NCI-H82 (cell line): ENCODE results near the gene CCDC63.
"Not testable (repeated sequence)": the region's sequence is repeated elsewhere in the genome, so short reads cannot be mapped to it uniquely, and the experiment has no call there.

Experiments
- DNase-seq: peaks from one replicate; lab custom pipeline; 2025; lab: John Stamatoyannopoulos, UW

Gene CCDC63

DNA sequence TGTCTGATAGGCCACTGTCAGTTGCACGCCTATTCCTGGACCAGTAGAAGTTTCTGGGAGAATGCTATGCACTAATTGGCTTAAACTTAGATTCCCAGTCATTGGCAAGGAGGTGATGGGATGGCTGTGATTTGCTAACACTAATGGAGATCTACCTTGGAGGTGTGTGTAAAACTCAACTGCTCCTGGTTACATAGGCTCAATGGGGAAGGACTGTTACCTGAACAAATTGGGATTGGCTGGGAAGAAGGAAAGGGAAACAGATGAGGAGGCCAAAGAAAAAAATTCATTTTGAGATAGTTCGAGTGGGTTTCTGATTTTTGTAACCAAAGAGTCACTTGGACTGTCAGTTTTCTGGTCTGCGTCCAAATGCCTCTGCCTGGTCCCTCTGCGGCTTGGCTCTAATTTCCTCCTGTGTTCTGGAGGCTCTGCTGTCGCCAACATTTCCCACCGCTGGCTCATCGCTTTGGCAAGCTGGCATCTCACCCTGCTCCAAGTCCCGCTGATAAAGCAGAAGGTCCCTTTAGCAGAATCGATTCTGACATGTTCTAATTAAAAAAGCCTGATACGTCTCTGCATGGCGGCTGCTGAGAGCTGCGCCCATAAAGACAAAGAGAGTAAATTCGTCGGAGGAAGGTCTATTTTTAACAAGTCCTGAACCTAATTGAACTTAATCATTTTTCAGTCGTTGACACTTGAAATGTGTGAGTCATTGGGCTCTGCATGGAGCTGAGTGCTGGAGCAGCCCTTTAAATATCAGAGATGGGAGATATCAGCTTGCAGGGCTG is 2.0 kb upstream of the CCDC63 start:
- DNase-seq: no peak

DNA sequence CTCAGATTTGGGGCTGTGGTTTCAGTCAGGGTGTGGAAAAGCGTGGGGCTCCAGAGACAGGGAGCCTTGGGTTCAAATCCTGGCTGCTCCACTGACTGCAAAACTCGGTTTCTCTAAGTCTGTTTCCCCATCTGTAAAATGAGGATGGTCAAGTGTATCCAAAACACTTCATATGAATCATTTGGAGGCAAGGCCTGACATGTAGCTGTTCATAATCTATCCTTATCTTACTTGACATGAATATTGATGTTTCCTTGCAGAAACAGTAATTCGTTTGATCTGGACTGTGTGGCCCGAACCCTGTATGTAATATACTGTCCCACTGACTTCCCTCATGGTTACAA is 1.5 kb upstream of the CCDC63 start:
- no peak for DNase-seq

DNA sequence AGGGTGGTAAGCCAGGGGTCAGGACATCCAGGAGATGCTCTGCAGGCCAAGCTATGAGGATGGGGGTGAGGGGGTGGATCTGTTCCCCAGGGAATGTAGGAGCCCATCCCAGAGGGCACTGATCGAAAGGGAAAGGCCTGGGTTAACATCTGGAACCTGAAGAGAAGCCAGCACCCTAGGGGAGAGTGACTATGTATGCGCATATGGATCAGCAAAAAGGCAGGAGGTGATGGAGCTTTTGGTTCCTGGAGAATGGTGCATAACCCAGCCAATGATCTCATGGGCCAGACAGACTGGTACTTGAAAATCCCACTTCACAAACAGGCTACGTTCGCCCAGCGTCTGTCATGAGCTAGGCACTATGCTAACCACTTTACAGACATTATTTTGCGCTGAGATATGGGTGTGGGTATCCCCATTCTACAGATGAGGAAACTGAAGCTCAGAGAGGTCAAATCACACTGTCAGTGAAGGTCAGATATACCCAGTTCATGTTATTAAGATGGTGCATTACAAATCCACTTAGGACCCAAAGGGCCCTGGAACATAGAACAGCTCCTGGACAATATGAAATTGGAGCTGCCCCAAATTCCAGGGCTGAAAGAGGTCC is 1.6 kb downstream of the CCDC63 start:
- no peak for DNase-seq

DNA sequence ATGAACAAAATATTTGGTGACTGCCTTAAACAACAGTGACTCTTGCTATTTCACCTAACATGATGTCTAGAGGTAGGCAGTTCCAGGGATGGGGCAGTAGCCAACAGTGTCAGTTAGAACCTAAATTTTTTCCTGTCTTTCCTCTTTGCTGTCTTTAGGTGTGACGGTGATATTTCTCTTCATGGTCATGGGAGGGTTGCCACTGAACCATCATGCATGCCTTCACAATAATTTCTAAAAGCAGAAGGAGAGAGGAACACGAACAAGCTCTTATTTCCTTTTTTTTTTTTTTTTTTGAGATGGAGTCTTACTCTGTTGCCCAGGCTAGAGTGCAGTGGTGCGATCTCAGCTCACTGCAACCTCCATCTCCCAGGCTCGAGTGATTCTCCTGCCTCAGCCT is 2.4 kb downstream of the CCDC63 start:
- DNase-seq: no peak

DNA sequence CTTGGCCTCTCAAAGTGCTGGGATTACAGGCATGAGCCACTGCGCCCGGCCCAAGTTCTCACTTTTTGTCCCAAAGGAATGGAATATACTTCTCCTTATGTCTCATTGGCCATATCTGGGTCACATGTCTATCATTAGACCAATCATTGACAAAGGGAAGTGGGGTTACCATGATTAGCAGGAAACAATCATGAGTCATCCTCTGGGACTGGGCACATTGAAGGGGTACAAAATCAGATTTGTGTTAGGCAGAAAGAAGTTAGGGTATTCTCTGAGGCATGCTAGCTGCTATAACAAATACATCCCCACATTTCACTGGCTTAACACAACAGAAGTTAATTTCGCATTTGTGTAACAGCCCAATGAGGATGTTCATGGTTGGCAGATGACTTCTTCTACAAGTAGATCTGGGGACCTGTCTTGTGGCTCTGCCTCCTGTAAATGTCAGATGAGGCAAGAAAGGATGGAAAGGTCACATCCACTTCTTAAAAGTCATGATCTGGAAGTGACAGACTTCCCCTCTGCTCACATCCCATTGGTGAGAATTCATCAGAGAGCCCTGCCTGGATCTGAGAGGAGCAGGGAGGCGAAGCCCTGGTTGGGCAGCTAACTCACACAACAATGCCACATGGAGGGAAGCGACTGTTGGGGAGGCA is 3.1 kb downstream of the CCDC63 start:
- no peak for DNase-seq

DNA sequence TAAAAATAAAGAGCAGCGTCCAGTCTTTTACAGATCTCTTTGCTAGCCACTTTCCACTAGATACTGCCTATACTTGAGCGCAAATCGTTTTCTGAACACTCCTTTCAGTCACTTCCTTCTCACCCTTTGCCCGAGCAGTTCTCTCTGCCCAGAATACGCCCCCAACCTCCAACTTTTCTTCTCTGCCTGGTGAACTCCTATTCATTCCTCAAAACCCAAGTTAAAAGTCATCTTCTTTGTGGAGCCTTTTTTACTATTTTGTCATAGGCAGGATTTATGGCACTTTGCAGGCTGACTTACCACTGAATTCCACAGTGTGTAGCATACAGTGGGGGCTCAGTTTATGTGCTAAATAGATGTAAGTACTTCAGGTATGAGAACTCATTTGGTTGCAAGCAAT is 4.0 kb downstream of the CCDC63 start:
- DNase-seq: no peak

DNA sequence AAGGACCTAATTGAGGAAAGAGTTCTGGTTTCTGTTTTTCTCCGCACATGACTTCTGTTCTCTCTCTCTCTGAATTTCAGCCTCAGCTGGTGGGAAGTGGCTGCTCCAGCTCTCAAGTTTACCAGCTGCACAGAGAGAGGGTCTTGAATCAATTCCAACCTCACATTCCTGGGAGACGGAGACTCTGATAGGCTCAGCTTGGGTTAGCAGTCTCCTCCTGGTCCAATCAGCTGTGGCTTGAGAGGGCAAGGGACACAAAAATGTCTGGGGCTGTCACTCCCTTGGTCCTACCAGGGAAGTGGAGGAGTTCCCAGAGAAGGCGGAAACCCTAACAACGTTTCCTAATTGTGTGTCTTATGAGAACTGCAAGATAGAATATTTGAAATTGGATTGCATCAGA is 7.0 kb downstream of the CCDC63 start:
- DNase-seq: peak; percentile 12

DNA sequence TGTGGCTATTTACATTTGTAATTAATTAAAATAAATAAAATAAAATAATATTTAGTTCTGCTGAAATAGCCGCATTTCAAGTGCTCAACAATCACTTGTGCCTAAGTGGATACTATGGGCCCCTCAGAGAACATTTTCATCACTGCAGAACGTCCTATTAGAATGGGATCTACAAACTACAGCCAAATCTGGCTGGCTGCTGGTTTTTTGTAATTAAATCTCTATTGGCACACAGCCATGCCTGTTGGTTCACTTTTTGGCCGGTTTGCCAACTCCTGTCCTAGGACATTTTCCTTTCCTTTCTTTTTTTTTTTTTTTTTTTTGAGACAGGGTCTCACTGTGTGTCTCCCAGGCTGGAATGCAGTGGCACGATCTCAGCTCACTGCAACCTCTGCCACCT is 9.8 kb downstream of the CCDC63 start:
- DNase-seq: no peak

DNA sequence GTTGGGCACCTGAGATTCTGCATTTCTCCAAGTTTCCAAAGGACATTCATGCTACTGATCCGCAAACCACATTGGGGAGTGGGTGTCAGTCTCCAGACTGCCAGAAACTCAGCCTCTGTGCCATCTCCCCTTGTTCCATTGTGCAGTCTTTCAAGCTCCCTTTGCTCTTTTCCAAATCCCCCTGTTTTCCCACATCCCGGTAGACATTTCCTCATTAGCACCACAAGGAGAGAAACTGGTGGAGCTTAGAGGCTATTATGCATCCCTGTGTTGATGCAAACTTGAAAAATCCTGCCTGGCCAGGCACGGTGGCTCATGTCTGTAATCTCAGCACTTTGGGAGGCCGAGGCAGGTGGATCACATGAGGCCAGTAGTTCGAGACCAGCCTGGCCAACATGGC is 10.7 kb downstream of the CCDC63 start:
- no peak for DNase-seq

DNA sequence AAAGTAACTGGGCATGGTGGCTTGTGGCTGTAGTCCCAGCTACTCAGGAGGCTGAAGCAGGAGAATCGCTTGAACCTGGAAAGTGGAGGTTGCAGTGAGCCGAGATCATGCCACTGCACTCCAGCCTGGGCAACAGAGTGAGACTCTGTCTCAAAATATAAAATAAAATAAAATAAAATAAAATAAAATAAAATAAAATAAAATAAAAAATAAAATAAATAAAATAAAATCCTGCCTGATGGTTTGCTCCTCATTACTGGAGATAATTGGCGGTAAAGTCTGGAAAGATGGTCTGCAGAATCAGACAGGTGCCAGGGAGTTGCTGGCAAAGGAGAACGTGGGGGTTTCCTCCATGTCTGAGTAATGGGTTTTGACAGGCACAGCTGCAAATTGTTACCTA is 11.2 kb downstream of the CCDC63 start:
- DNase-seq: not testable (repeated sequence)

DNA sequence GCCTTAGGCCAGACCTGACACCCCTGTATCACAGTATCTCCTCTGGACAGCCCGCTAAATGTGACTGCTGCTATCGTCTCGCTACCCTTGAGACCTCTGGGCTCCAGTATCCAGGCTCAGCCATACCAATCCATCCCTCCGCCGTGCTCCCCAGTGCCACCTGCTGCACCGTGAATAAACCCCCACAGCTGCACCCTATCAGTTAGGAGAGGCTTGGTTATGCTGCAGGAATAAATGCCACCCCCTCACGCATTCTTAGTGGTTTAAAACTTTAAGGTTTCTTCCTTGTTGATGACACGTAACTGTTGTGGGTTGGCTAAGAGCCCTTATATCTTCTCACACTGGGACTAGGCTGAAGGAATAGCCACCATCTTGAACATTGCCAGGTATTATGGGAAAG is 12.1 kb downstream of the CCDC63 start:
- DNase-seq: peak; percentile 13

DNA sequence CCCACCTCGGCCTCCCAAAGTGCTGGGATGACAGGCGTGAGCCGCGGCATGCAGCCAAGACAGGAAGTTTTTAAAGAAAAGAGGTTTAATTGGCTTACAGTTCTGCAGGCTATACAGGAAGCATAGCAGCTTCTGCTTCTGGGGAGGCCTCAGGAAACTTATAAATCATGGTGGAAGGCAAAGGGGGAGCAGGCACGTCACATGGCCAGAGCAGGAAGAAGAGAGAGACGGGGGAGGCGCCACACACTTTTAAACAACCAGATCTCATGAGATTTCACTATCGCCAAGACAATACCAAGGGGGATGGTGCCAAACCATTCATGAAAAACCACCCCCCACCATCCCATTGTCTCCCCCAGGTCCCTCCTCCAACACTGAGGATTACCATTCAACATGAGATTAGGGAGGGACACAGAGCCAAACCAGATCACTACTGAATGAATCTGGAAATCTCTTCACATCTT is 14.1 kb downstream of the CCDC63 start:
- peak; percentile 67 for DNase-seq

DNA sequence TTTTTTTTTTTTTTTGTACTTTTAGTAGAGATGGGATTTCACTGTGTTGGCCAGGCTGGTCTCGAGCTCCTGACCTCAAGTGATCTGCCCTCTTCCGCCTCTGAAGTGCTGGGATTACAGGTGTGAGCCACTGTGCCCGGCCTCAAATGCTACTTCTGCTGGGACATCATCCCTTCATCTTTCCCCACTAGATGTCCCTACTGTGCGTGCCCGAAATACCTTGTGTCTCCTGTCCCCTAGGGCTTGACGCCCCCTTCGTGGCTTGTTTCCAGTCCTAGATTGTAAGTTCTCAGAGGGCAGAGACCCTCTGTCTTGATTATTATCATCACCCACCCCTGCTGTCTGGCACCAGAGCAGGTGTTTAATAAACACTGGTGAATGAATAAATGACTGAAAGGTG is 14.9 kb downstream of the CCDC63 start:
- no peak for DNase-seq

DNA sequence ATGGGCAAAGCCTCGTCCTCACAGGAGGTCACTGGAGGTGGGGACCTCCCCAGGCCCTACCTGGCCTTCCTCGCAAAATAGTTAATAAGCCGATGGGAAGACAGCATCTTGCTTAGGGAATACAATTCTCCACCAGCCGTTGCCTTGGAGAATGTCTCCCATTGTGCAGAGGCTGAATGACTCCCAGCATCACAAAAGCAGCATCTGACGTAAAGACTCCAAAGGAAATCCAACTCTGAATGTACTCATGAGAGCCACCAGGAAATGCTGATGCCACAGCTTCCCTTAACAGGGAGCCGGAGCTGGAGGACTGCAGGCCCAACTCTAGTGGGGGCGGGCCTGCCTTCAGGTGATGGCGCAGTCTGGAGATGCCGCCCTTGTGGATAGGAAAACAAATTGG is 15.5 kb downstream of the CCDC63 start:
- no peak for DNase-seq

DNA sequence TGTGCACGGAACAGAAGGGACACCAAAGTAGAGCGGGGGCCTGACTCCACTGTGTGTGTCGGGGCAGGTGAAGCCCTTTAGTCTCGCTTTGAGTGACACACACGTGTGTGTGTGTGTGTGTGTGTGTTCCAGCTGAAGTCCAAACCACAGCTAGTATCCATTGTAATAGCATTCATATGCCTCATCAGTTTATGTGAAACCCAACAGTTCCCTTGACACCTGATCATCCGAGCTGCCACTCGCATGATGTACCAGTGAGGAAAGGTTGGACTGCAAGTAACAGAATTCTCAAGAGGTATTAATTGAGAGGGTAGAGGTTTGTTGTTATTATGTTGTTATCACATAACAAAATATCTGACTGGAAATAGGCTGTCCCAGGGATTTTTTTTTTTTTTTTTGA is 16.4 kb downstream of the CCDC63 start:
- no peak for DNase-seq

DNA sequence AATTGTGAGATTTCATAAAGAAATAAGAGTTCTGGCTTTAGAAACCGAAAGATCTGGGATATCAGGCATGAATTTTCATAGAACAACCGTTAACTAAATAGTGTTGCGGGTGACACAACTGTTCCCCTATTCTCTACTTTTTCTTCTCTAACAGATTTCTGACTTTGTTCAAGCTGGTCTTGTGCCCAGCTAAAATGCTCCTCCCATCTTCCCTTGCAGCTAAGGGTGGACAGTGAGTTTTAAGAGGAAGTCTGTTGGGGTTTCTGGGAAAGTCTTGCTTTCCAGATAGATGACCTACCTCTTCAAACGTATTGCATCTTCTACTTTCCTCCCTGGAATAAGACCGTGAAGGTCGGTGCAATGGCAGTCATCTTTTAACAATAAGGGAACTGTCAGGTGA is 18.7 kb downstream of the CCDC63 start:
- no peak for DNase-seq

DNA sequence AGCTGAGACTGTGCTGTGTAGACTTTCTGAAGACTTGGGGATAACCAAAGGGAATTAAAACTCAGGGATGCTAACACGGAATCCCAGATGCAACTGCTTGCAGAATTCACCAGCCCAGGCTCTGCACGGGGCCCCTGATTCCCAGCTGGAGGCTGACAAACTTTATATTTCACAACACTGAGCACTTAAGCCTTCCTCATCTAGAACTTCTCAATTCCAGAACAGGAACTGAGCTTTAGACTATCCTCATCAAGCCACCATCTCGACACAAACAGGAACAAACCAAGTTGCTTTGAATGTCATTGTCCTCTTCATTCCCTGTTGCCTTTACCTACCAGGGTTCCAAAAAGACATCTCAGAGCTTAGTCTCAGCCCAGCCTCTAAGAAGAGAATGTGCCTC is 22.2 kb downstream of the CCDC63 start:
- DNase-seq: no peak

DNA sequence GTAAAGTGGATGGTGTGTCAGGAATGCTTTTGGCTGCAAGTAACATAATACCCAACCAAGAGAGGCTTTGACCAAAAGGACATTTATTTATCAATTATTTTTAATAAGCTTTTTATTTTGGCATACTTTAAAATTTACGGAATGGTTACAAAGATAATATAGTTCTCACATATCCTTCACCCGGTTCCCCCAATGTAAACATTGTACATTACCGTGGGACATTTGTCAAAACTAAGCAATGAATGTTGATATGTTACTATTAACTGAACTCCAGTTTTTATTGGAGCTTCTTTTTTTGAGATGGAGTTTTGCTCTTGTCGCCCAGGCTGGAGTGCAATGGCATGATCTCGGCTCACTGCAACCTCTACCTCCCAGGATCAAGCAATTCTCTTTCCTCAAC is 23.0 kb downstream of the CCDC63 start:
- DNase-seq: no peak

DNA sequence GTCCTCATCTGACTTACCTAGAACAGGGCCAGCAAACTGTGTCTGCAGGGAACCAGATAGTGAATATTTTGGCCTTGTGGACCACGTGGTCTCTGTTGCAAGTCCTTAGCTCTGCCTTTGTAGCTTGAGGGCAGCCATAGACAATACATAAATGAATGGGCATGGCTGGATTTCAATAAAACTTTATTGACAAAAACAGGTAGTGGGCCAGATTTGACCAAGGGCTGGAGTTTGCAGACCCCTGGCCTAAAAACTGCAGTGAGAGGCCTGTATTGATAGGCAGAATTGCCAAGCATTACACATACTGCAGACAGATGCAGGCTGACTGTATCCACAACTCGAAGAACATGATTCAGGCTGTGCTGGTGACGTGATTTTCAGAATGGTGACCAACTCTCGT is 25.3 kb downstream of the CCDC63 start:
- DNase-seq: no peak

DNA sequence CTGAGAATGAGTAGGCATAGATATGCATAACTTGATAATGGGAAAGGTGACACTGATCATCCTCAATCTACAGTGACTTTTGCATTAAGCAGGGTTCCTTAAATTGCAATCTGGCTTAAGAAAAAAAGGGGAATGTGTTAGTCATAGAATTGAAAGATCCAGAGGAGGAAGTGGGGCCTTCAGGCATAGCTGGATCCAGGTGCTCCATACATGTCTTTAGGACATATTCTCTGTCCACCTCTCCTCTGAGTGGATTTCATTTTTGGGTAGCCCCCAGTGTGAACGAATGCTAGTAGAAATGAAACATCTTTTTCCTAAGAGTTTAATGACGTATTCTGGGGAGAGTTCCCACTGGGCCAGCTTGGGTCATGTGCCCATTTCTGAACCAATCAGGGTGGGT is 27.6 kb downstream of the CCDC63 start:
- no peak for DNase-seq

DNA sequence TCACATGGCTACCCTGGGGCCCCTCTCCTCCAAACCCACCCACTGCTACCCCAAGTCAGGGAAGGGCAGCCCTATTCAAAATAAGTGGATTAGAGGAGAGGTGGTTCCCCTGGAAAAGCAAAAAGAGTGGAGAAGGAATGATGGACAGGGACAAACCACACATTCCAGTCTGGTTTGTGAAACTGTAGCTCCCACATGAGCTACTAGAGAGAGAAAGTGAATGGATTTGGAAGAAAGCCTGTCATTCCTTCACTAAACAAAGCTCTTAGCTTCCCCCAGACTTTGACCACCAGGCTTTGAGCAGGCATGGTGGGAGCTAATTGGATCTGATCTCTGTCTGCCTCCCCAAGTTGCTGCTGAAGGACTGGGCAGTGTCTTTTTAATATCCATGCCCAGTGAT is 28.0 kb downstream of the CCDC63 start:
- no peak for DNase-seq

DNA sequence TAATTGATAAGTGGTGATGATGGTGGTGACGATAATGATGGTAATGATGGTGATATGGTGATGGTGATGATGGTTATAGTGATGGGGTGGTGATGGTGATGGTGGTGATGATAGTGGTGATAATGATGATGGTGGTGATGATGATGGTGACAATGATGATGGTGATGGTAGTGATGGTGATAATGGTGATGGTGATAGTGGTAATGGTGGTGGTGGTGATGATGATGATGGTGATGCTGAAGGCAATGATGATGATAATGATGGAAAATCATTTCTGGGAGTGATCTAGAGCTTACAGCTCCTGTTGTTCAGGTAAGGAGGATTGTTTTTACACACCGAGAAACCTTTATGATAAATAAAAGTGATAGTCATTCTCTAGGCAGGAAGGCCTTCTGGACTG is 33.9 kb downstream of the CCDC63 start:
- DNase-seq: no peak

DNA sequence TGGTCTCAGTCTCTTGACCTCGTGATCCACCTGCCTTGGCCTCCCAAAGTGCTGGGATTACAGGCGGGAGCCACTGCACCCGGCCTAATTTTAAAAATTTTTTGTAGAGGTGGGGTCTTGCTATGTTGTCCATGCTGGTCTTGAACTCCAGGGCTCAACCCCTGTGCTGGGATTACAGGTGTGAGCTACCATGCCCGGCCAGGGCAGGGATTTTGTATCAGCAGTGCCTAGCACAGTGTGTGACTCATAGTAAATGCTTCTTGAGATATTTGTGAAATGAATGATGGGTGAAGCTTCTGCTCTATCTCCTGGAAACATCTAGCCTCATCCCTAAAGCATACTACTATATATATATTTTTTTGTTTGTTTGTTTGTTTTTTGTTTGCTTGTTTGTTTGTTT is 36.5 kb downstream of the CCDC63 start:
- DNase-seq: no peak
